ENCODE measurements around the gene TUBG1.

TUBG1 gene

DNA sequence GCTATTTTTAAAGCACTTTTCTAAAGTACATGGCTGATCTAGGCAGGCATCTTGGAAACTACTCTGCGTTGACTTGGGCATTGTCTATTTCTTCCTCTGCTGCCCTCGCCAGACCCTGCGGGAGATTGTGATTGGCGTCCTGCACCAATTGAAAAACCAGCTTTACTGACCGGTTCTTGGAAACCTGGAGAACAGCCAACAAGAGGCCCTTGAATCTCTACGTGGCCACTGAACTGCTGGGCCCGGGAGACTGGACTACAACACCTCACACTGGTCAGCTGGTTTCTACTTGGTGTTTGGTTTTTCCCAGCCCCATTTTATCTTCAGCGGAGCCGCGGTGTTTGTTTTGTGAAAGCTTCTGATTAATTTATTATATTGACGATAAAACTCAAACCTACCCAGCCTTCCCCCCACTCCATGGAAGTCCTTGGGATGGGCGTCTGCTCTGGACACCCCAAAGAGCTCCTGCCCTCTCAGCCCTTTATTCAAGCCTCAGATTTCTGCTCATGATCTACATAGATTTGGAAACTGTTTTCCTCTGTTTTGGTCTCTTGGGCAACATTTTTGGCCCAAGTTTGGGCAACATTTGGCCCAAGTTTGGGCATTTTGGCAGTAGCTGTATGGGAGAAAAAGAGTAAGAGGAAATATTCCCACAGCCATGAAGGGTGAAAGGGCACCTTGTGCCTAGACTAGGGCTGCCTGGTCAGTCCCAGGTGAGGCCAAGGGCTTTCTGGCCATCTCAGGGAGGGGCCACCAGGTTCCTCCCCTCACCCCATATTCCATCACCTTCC, 37.9 kb upstream of the TUBG1 start:
- Histone ChIP-seq H3K4me3 (ENCODE audit: low read length) (no peak overlapping the region), H3K27me3 (ENCODE audit: control insufficient read depth, low read length) (no peaks in the 10 kb centered on the region), H3F3A (ENCODE audit: control insufficient read depth, insufficient read depth) (peaks cover 3% of the 10 kb centered on the region), H3K9me2 (replicated peaks; ENCODE audit: control insufficient read depth, low read length) (no peaks in the 10 kb centered on the region), H3K36me3 (ENCODE audit: control insufficient read depth, low read length) (peaks cover 84% of the 10 kb centered on the region), H3K27ac (ENCODE audit: low read depth, low read length) (no peak overlapping the region), H3K79me2 (ENCODE audit: control insufficient read depth, low read length) (peaks cover 72% of the 10 kb centered on the region), H3K4me1 (ENCODE audit: control insufficient read depth, low read length) (peaks cover 24% of the 10 kb centered on the region), H4K20me1 (ENCODE audit: control insufficient read depth, insufficient read depth, low read depth, low read length) (no peaks in the 10 kb centered on the region), H3K9me3 (ENCODE audit: control insufficient read depth, insufficient read depth, low read length) (no peaks in the 10 kb centered on the region), H3K4me2 (ENCODE audit: low read length) (no peak overlapping the region)
- TF ChIP-seq, protein P1, sequence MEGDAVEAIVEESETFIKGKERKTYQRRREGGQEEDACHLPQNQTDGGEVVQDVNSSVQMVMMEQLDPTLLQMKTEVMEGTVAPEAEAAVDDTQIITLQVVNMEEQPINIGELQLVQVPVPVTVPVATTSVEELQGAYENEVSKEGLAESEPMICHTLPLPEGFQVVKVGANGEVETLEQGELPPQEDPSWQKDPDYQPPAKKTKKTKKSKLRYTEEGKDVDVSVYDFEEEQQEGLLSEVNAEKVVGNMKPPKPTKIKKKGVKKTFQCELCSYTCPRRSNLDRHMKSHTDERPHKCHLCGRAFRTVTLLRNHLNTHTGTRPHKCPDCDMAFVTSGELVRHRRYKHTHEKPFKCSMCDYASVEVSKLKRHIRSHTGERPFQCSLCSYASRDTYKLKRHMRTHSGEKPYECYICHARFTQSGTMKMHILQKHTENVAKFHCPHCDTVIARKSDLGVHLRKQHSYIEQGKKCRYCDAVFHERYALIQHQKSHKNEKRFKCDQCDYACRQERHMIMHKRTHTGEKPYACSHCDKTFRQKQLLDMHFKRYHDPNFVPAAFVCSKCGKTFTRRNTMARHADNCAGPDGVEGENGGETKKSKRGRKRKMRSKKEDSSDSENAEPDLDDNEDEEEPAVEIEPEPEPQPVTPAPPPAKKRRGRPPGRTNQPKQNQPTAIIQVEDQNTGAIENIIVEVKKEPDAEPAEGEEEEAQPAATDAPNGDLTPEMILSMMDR (IDR thresholded peaks at IDR 0.05; ENCODE audit: low read depth, low read length, poor library complexity, severe bottlenecking), result no peak
- TF ChIP-seq EZH2phosphoT487 (IDR thresholded peaks at IDR 0.05; ENCODE audit: borderline replicate concordance, low read length), result no peak

DNA sequence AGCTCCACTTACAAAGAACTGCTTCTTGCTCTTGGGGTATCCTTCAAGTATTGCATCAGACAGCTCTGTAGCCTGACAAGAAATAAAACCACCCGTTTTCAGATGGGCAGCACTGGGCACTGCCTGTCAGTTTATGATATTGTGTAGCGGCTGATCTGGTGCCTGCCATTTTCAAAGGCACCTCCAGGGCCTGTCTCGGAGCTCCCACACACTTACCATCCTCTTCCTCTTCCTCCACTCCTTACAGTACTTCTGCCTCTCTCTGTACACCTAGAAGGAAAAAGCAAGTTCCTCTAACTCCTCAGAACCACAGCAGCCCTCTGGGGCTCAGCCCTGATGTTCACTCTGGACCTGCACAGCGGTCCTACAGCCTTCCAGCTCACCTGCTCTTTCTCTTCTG, 36.4 kb upstream of the TUBG1 start:
- H3K36me3 ChIP-seq (ENCODE audit: control insufficient read depth, low read length), result peaks cover 88% of the 10 kb centered on the region
- no peak for TF ChIP-seq EZH2phosphoT487 (IDR thresholded peaks at IDR 0.05; ENCODE audit: borderline replicate concordance, low read length)
- TF ChIP-seq, protein P1 (IDR thresholded peaks at IDR 0.05; ENCODE audit: low read depth, low read length, poor library complexity, severe bottlenecking), result no peak
- no peak overlapping the region for H3K27ac ChIP-seq (ENCODE audit: low read depth, low read length)
- H3K4me2 ChIP-seq (ENCODE audit: low read length), result no peak overlapping the region
- H3K4me1 ChIP-seq (ENCODE audit: control insufficient read depth, low read length), result peaks cover 19% of the 10 kb centered on the region
- no peaks in the 10 kb centered on the region for H3K27me3 ChIP-seq (ENCODE audit: control insufficient read depth, low read length)
- H3K79me2 ChIP-seq (ENCODE audit: control insufficient read depth, low read length), result peaks cover 69% of the 10 kb centered on the region
- no peaks in the 10 kb centered on the region for H3K9me3 ChIP-seq (ENCODE audit: control insufficient read depth, insufficient read depth, low read length)
- no peaks in the 10 kb centered on the region for H3K9me2 ChIP-seq (replicated peaks; ENCODE audit: control insufficient read depth, low read length)
- H3F3A ChIP-seq (ENCODE audit: control insufficient read depth, insufficient read depth), result peaks cover 5% of the 10 kb centered on the region
- H3K4me3 ChIP-seq (ENCODE audit: low read length), result no peak overlapping the region
- H4K20me1 ChIP-seq (ENCODE audit: control insufficient read depth, insufficient read depth, low read depth, low read length), result no peaks in the 10 kb centered on the region

DNA sequence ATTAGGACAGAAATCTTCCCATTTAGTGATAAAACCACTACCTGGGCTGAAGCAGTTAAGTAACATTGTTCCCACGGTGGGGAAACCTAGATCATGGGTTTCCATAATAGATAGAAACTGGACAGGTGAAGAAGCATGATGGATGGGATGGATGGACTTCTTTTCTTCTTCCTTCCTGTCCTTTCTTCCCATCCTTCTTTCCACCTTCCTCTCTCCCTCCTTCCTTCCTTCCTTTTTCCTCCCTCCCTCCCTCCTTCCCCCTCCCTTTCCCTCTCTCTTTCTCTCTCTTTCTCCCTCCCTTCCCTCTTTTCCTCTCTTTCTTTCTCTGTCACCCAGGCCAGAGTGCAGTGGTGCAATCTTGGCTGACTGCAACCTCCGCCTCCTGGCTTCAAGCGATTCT, 35.0 kb upstream of the TUBG1 start:
- Histone ChIP-seq H3K36me3 (ENCODE audit: control insufficient read depth, low read length) (peaks cover 79% of the 10 kb centered on the region), H3K9me2 (replicated peaks; ENCODE audit: control insufficient read depth, low read length) (no peaks in the 10 kb centered on the region), H3K27me3 (ENCODE audit: control insufficient read depth, low read length) (no peaks in the 10 kb centered on the region), H3K4me1 (ENCODE audit: control insufficient read depth, low read length) (peaks cover 31% of the 10 kb centered on the region), H3F3A (ENCODE audit: control insufficient read depth, insufficient read depth) (peaks cover 9% of the 10 kb centered on the region), H3K4me3 (ENCODE audit: low read length) (no peak overlapping the region), H3K4me2 (ENCODE audit: low read length) (no peak overlapping the region), H3K9me3 (ENCODE audit: control insufficient read depth, insufficient read depth, low read length) (no peaks in the 10 kb centered on the region), H4K20me1 (ENCODE audit: control insufficient read depth, insufficient read depth, low read depth, low read length) (no peaks in the 10 kb centered on the region), H3K27ac (ENCODE audit: low read depth, low read length) (no peak overlapping the region), H3K79me2 (ENCODE audit: control insufficient read depth, low read length) (peaks cover 62% of the 10 kb centered on the region)
- TF ChIP-seq, protein P1 (IDR thresholded peaks at IDR 0.05; ENCODE audit: low read depth, low read length, poor library complexity, severe bottlenecking), result no peak
- TF ChIP-seq EZH2phosphoT487 (IDR thresholded peaks at IDR 0.05; ENCODE audit: borderline replicate concordance, low read length), result no peak

Data from DOHH2 (cell line).